Activated T-cell treated with anti-CD3 and anti-CD28 coated beads, Interleukin-2, amount 50 U/mL, for 1 hour (primary cell): ENCODE measurements around the gene WASHC3.
"Not testable (repeated sequence)": the region's sequence is repeated elsewhere in the genome, so short reads cannot be mapped to it uniquely, and the experiment has no call there.

Experiments
- DNase-seq: peaks from one replicate; pipeline ENCODE4 v3.0.0-alpha.2; 2020

WASHC3 gene

DNA sequence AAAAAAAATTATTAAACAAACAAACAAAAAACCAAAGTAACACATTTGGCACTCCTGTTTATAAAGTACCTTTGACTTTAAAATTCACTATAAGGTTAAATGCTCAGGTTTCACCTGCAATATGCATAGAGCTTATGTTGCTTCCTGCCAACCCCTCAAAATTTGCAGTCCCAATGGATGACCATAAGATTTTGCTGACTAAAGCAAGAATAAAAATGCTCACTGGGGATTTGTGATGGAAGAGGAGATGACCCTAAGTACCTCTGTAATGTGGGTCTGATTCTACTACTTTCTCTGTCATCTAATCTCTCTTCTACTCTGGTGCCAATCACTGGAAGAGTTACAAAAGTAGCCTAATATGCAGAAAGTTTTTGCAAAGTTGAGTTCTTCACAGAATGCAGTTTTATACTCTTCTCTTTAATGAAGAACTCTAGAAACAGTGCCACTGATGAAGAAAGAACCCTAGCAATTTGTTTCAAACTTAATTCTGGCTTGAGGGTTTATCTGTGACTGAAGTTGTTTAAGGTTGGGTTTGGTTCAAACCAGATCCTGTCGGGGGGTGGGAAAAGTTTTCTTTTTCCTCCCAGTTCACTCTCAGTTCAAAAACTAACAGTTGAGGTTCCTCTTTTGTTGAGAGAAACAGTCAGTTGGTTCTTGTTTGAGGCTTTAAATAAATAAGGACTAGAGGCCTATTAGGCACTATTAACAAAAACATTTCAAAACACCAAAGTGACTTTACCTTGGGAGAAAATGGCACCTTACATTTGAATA is 10.9 kb downstream of the WASHC3 start:
- no peak for DNase-seq

GRCh38 chr12:102043928-102044327 is 17.9 kb downstream of the WASHC3 start:
- no peak for DNase-seq

GRCh38 chr12:102033991-102034745 is 27.6 kb downstream of the WASHC3 start:
- no peak for DNase-seq

DNA sequence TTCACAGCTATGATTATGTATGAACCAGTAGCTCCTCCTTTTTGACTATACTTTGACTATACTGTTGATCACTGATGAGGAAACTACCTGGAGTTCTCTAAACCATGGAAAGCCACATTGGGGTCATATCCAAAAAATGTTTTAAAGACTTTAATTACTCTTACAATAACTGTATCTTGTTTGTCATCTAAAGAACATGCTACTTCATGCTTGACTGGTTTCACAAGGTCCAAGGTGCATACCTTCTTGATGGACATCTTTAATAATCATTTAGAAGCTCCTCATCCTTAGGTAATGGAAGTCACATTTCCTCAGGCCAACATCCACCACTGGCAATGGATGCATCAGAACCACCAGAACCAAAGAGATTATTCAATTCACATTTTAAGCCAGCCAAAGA is 29.9 kb downstream of the WASHC3 start:
- no peak for DNase-seq

DNA sequence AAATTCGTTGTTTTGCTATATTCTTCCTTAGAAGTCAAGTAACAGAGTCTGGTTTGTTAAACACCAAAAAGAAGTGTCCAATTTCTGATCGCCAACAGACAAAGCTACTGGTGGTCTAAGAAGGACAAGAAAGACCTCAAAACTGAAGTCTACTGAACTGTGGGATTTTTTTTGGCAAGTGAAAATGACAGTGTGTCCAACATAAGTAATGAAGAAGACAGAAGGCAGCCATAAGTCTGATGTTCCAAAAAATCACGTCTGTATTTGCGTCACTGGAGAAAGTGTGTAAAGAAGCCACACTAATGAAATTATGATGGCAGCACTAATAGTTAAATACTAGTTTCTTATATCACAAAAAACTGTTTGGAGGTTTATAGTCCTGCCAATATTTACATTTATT is 32.6 kb downstream of the WASHC3 start:
- DNase-seq = no peak

DNA sequence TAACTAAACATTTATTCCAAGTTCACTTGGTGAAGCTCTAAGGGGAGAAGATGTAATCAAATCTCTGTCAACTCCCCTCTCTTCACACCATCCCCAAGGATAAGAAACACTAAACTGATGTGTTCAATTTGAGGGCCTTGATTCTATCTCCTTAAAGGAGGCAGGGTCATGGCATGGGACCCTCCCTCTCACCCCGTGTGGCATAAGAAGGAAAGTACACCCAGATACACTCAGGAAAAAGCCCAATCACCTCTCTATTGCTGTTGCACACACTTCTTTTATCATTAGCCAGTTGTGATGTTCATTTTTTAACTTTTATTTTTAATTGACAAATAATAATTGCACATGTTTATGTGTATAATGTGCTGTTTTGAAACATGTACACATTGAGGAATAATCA is 35.1 kb downstream of the WASHC3 start:
- DNase-seq = no peak

DNA sequence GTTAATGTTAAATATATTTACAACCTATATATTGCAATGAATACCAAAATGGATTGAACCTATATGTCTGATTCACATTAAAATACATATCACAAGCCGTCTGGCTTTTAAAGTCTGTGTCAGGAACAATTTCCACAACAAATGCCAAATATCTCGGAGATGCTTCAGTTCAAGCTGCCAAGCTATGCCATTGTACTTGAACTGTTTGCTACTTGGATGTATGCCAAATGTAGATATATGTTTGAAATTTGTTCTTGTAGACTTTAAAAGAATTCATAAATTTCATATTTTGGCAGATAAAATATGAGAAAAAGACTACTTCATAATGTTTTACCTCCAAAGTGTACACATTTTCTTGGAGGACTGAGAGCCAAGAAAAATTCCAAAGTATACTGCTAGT is 37.0 kb downstream of the WASHC3 start:
- no peak for DNase-seq

DNA sequence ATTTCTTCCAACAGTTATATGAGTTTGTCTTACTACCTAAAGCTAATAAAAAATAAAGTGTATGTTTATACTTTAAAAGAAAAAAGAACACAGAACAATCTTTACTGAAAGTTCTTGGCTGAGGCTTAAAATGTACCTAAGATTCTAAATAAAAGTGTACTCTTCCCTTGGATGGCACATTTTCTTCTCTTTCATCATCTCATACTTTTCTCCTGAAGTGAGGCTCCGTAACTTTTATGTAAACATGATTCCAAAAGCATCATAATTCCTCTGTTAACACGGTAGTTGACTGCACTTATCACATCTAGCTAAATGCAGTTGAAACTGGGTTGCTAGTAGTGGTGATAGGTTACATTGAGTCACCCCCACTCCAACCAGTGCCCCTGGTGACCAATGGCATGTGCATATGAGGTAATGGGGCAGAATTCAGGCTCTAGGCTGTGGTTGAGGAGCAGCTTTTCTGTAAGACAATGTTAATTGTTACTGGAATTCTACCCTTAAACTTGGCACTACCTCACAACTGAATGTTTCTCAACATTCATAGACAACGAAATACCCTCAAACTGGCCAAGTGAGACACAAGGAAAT is 38.4 kb downstream of the WASHC3 start:
- DNase-seq = no peak

DNA sequence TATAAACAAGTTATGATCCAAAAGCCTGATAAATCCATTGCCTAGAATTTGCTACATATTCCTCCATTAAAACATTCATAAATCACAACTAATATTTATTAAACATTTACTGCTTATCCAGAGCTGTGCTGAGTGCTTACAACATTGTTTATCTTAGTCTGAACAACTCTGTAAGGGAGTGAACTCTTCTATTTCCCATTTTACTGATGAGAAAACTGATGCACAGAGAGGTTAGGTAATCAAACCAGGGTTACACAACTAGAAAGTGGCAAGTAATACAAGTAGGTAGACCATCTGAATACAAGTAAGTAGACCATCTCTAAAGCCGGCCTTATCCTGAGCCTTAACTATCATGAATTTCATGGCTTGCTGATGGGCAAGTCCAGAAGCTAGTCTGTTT is 39.5 kb downstream of the WASHC3 start:
- no peak for DNase-seq

DNA sequence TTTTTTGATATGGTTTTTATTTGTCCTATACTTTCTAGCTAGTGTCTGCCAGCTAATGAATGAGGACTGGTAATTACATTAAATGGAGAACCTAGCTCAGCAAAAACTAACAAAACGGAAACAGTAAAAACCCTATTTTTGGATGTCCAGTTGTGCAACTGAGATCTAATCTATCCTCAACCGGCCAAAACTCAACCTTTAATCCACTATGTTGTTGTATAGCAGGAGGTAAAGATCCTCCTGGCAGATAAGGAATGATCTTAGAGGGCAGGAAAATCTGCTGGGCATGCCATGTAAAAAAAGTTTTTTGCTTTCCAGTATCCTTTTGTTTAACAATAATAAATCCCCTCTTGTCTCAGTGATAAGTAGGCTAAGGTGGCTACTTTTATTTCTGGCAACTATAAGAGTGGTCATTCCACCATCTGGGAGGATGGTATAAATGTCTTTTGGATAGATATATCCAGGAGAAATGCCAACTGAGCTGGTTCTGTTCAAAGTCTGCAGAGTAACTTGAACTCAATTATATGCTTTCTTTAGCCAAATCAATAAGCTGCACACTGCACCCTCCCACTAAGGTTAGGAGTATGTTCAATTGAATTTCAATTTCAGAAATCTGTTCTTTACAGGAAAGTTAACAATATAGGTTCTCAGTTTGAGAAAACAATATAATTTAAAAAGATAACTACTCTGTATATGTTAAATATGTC is 40.1 kb downstream of the WASHC3 start:
- DNase-seq = no peak

DNA sequence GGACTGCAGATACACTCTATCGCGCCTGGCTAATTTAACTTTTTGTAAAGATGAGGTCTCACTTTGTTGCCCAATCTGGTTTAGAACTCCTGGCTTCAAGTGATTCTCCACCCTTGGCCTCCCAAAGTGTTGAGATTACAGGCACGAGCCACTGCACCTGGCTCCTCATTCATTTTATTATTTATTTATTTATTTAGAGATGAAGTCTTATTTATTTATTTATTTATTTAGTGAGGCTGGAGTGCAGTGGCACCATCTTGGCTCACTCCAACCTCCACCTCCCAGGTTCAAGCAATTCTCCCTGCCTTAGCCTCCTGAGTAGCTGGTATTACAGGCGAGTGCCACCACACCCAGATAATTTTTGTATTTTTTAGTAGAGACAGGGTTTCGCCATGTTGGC is 43.2 kb downstream of the WASHC3 start:
- not testable (repeated sequence) for DNase-seq

- no peak for DNase-seq
Measured at GRCh38 chr12:102016472-102016871, 45.3 kb downstream of the WASHC3 start.

GRCh38 chr12:102010265-102010994 is 51.4 kb downstream of the WASHC3 start:
- no peak for DNase-seq

DNA sequence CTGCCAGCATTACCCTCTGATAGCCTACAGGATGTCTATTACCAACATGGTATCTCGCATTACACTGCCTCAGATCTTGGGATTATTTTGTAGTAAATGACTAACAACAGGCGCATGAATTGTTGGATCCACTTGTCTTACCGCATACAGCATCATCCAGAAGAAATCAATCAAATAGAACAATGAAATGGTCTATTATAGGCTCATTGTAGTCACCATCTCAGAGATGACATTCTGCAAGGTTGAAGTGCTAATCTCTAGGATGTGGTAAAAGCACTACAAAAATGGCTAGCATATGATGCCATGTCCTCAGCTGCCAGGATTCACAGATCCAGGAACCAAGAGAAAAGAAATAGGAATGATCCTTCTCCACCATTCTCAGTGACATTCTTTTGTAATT is 52.0 kb downstream of the WASHC3 start:
- DNase-seq = no peak

DNA sequence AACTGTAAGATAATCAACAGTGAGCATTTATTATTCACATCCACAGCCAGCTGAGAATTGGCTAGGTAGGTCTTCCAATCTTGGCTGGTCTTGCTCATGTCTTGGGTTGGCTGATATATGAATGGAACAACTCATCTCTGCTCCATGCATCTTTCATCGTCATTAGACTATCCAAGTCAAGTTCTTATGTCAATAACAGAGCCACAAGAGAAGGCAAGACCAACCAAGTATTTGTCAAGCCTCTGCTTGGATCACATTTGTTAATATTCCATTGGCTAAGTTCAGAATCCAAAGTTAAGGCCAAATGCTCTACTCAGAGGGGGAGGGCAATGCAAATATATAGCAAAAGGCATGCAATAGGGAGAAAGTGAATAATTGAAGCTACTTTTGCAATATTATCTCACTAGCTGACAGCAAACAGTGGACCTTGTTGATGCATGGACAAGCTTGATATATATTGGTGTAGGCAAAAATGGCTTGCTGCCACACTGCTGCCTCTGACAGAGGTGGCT is 53.1 kb downstream of the WASHC3 start:
- no peak for DNase-seq

GRCh38 chr12:102005256-102005655 is 56.5 kb downstream of the WASHC3 start:
- no peak for DNase-seq

- DNase-seq = no peak
Measured at GRCh38 chr12:101997102-101997501, 64.7 kb downstream of the WASHC3 start.

DNA sequence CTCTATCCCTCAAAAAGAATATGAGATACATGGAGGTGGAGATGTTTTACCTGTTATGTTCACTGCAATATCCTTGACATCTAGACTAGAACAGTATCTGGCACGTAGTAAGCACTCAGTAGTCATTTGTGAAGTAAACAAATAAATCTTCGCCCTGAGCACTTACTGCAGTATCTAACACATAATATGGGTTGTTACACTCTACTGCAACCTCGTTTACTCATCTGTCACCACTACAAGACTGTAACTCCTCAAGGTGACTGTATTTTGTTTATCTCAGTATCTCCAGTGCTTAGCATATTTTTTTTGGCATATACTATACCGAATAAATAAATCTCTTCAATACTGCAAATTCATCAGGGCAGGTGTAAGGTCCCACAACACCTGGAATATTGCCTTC is 66.1 kb downstream of the WASHC3 start:
- no peak for DNase-seq

GRCh38 chr12:101992091-101992490 is 69.7 kb downstream of the WASHC3 start:
- no peak for DNase-seq

DNA sequence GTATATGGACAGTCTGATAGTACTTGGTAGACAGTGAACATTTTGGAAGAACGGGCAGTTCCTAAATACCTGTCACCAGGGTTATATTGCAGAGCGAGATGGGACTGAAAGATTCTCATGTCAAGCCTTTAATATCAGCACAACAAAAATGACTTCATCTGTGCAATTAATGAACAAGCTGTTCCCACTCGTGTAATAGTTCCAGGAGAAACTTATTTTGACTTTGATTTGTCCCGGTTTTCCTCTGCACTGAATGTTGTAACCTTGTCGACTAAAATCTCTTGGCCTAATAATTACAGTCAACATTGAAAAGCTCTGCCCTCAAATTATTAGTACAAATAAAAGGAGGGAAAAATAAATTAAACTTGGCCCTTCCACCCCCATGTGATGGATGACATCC is 79.5 kb downstream of the WASHC3 start:
- no peak for DNase-seq

- no peak for DNase-seq
Measured at GRCh38 chr12:101981868-101982267, 79.9 kb downstream of the WASHC3 start.

DNA sequence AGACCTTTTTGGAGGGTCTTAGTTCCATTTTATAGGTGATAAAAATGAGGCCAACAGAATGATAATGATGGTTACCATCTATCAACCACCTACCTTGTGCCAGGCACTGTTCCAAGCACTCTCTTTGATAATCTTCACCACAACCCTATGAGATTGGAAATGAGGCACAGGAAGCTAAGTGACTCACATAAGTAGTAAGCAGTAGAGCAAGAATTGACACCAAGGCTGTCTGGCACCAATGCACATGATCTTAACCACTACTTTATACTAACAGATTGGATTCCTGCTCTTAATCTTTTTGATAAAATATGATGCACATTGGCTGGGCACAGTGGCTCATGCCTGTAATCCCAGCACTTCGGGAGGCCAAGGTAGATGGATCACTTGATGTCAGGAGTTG is 93.0 kb downstream of the WASHC3 start:
- no peak for DNase-seq

DNA sequence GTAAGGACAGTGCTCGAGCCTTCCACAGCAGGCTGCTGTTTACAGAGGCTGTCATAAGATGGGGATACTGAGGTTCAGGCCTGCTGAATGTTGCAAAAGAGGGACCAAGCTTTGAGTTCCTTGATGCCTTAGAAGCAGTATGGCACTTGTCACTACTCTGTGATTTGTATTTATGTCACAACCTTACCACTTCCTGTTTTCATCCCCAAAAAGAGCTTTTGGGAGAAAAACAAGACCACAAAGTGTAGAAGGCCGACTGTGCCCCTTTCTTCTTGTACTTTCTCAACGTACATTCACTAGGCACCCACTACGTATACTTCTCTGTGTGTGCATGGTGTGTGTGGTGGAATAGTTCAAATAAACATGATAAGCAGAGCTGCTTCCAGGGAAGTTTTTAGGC is 94.3 kb downstream of the WASHC3 start:
- no peak for DNase-seq
